HEK293 (cell line): ENCODE measurements around the gene PKP3.
"Not testable (repeated sequence)": the region's sequence is repeated elsewhere in the genome, so short reads cannot be mapped to it uniquely, and the experiment has no call there.

Source experiments
- HOXA7 ChIP-seq: sonication (generic); formaldehyde crosslinking; IDR thresholded peaks from 2 replicates; pipeline ENCODE4 v1.8.1; 2022; ENCODE audit warnings: missing genetic modification reagents, borderline replicate concordance
- TCF7L2 ChIP-seq: IDR thresholded peaks from 2 replicates; pipeline ENCODE4 v1.6.1; 2011; ENCODE audit warnings: low read depth, mild to moderate bottlenecking, inconsistent platforms, low read length, moderate library complexity, borderline replicate concordance
- ZFP69B ChIP-seq: fragments of 450-650 bp; formaldehyde crosslinking; IDR thresholded peaks from 2 replicates; pipeline ENCODE4 v1.5.1; 2016; ENCODE audit warnings: missing biosample characterization, missing genetic modification characterization
- ZNF558 ChIP-seq: fragments of 450-650 bp; formaldehyde crosslinking; IDR thresholded peaks from 2 replicates; pipeline ENCODE4 v1.5.1; 2016; ENCODE audit warnings: missing biosample characterization, missing genetic modification characterization
- ZNF660 ChIP-seq: fragments of 450-650 bp; IDR thresholded peaks from 2 replicates; pipeline ENCODE4 v1.5.1; 2018; ENCODE audit warnings: missing biosample characterization, mild to moderate bottlenecking, missing genetic modification characterization
- ZSCAN30 ChIP-seq: fragments of 450-650 bp; IDR thresholded peaks from 2 replicates; pipeline ENCODE4 v1.5.1; 2018; ENCODE audit warnings: missing biosample characterization, mild to moderate bottlenecking, missing genetic modification characterization, moderate library complexity
- TF ChIP-seq, protein P1 (sequence below): fragments of 450-650 bp; formaldehyde crosslinking; conservative IDR thresholded peaks from 2 replicates; pipeline ENCODE4 v1.5.1; 2016; ENCODE audit warnings: low read depth, missing biosample characterization, missing genetic modification characterization
- TF ChIP-seq, protein P2 (sequence below): fragments of 450-650 bp; formaldehyde crosslinking; IDR thresholded peaks from 2 replicates; pipeline ENCODE4 v1.5.1; 2016; ENCODE audit warnings: missing biosample characterization, missing genetic modification characterization

DNA sequence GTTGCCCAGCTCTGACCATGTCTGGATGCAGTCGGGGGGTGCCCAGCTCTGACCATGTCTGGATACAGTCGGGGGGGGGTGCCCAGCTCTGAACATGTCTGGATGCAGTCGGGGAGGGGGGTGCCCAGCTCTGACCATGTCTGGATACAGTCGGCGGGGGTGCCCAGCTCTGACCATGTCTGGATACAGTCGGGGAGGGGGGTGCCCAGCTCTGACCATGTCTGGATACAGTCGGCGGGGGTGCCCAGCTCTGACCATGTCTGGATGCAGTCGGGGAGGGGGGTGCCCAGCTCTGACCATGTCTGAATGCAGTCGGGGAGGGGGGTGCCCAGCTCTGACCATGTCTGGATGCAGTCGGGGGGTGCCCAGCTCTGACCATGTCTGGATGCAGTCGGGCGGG lies 16.7 kb downstream of the PKP3 start:
- TF ChIP-seq, protein P1, sequence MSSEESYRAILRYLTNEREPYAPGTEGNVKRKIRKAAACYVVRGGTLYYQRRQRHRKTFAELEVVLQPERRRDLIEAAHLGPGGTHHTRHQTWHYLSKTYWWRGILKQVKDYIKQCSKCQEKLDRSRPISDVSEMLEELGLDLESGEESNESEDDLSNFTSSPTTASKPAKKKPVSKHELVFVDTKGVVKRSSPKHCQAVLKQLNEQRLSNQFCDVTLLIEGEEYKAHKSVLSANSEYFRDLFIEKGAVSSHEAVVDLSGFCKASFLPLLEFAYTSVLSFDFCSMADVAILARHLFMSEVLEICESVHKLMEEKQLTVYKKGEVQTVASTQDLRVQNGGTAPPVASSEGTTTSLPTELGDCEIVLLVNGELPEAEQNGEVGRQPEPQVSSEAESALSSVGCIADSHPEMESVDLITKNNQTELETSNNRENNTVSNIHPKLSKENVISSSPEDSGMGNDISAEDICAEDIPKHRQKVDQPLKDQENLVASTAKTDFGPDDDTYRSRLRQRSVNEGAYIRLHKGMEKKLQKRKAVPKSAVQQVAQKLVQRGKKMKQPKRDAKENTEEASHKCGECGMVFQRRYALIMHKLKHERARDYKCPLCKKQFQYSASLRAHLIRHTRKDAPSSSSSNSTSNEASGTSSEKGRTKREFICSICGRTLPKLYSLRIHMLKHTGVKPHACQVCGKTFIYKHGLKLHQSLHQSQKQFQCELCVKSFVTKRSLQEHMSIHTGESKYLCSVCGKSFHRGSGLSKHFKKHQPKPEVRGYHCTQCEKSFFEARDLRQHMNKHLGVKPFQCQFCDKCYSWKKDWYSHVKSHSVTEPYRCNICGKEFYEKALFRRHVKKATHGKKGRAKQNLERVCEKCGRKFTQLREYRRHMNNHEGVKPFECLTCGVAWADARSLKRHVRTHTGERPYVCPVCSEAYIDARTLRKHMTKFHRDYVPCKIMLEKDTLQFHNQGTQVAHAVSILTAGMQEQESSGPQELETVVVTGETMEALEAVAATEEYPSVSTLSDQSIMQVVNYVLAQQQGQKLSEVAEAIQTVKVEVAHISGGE (tag by site-specific recombination), result not testable (repeated sequence)
- TF ChIP-seq ZNF558 (tag by site-specific recombination); ZFP69B (tag by site-specific recombination); ZSCAN30 (tag by site-specific recombination); HOXA7; TCF7L2; ZNF660 (tag by site-specific recombination): not testable (repeated sequence)
- TF ChIP-seq, protein P2, sequence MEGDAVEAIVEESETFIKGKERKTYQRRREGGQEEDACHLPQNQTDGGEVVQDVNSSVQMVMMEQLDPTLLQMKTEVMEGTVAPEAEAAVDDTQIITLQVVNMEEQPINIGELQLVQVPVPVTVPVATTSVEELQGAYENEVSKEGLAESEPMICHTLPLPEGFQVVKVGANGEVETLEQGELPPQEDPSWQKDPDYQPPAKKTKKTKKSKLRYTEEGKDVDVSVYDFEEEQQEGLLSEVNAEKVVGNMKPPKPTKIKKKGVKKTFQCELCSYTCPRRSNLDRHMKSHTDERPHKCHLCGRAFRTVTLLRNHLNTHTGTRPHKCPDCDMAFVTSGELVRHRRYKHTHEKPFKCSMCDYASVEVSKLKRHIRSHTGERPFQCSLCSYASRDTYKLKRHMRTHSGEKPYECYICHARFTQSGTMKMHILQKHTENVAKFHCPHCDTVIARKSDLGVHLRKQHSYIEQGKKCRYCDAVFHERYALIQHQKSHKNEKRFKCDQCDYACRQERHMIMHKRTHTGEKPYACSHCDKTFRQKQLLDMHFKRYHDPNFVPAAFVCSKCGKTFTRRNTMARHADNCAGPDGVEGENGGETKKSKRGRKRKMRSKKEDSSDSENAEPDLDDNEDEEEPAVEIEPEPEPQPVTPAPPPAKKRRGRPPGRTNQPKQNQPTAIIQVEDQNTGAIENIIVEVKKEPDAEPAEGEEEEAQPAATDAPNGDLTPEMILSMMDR (tag by site-specific recombination), result not testable (repeated sequence)
